Activated CD8-positive, alpha-beta T cell treated with anti-CD3 and anti-CD28 coated beads for 36 hours (primary cell): Measurements from ENCODE around the gene CCDC171. TPM values are rescaled to one million over a fixed set of nuclear protein-coding genes. Genes with fewer than 3 reads are reported as not detected.
A peak's percentile ranks its signal among the peaks of the same experiment; 100 is the strongest.

ENCODE experiments used
- ATAC-seq: fragments of 200-7000 bp; cut with Tn5 transposase; one replicate; pipeline ENCODE4 v1.10.0; 2021; ENCODE audit warnings: mild to moderate bottlenecking, moderate library complexity
- CTCF ChIA-PET: fragments of 350-600 bp; sonication (Branson Sonifier 250); formaldehyde crosslinking; loops from one replicate; lab custom pipeline; 2021; ENCODE audit warnings: antibody characterized with exemption; lab: Charles Lee
- POLR2A ChIA-PET: fragments of 350-600 bp; sonication (Branson Sonifier 250); formaldehyde crosslinking; loops from one replicate; lab custom pipeline; 2021; ENCODE audit warnings: antibody characterized with exemption; lab: Charles Lee
- DNase-seq: peaks from one replicate; pipeline ENCODE4 v3.0.0-alpha.2; 2020
- H3K27ac Mint-ChIP-seq: one replicate; pipeline ENCODE4 v1.8.0; 2021; ENCODE audit warnings: mild to moderate bottlenecking, mixed read lengths
- H3K27me3 Mint-ChIP-seq: one replicate; pipeline ENCODE4 v1.8.0; 2021; ENCODE audit warnings: mixed read lengths
- H3K36me3 Mint-ChIP-seq: one replicate; pipeline ENCODE4 v1.8.0; 2021; ENCODE audit warnings: low read depth, mixed read lengths
- H3K4me1 Mint-ChIP-seq: one replicate; pipeline ENCODE4 v1.8.0; 2021; ENCODE audit warnings: low read depth, mixed read lengths
- H3K4me3 Mint-ChIP-seq: one replicate; pipeline ENCODE4 v1.8.0; 2021; ENCODE audit warnings: mild to moderate bottlenecking, moderate library complexity, mixed read lengths
- H3K9me3 Mint-ChIP-seq: one replicate; pipeline ENCODE4 v1.8.0; 2021; ENCODE audit warnings: mixed read lengths
- intact Hi-C: fragments of 100-400 bp; cut with micrococcal nuclease; formaldehyde crosslinking; loops from one replicate; pipeline ENCODE4 v1.10.0; 2022
- total RNA-seq, 2 experiments: library from RNA; stranded (reverse); gene quantifications; one replicate each; pipeline ENCODE4 v1.2.3, GENCODE V29; 2021
- TF ChIP-seq, protein P1 (sequence below): fragments of 200-600 bp; IDR thresholded peaks from one replicate; pipeline ENCODE4 v1.8.0; 2022; ENCODE audit warnings: antibody characterized with exemption, mild to moderate bottlenecking

Gene CCDC171
- total RNA-seq, 2 experiments from 2014 or later: 2.1 to 2.3 TPM

GRCh38 chr9:15856591-15856990 is 303.7 kb downstream of the CCDC171 start:
- POLR2A ChIA-PET: no interaction called here
- Mint-ChIP-seq H3K9me3 (no peaks in the 10 kb centered on the region), H3K4me1 (no peaks in the 10 kb centered on the region), H3K4me3 (no peak overlapping the region), H3K27ac (no peak overlapping the region), H3K27me3 (no peaks in the 10 kb centered on the region), H3K36me3 (no peaks in the 10 kb centered on the region)
- CTCF ChIA-PET: no interaction called here
- DNase-seq (no peak), ATAC-seq (no peak)
- TF ChIP-seq, protein P1, sequence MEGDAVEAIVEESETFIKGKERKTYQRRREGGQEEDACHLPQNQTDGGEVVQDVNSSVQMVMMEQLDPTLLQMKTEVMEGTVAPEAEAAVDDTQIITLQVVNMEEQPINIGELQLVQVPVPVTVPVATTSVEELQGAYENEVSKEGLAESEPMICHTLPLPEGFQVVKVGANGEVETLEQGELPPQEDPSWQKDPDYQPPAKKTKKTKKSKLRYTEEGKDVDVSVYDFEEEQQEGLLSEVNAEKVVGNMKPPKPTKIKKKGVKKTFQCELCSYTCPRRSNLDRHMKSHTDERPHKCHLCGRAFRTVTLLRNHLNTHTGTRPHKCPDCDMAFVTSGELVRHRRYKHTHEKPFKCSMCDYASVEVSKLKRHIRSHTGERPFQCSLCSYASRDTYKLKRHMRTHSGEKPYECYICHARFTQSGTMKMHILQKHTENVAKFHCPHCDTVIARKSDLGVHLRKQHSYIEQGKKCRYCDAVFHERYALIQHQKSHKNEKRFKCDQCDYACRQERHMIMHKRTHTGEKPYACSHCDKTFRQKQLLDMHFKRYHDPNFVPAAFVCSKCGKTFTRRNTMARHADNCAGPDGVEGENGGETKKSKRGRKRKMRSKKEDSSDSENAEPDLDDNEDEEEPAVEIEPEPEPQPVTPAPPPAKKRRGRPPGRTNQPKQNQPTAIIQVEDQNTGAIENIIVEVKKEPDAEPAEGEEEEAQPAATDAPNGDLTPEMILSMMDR: no peak
- intact Hi-C loops: no loop called here

DNA sequence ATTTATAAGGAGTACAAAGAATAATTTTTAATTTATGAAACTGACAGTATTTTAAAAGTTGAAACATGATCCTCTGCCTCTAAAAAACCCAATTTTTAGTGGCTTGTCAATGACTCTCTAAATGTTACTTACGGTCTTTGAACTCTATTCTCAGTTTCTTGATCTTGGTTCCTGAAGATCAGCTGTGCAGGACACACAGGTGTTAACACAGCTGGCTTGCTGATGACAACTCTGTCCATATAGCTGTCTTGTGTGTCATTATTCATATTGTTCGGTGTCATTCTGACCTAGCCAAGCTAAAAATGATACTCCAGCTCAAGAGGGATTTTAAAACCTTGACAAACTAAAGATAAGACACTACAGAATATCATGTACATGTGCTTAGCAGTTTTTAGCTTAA is 314.5 kb downstream of the CCDC171 start:
- CTCF ChIA-PET: no interaction called here
- Mint-ChIP-seq H3K4me1 (no peaks in the 10 kb centered on the region), H3K36me3 (no peaks in the 10 kb centered on the region), H3K4me3 (no peak overlapping the region), H3K27ac (no peak overlapping the region), H3K27me3 (no peaks in the 10 kb centered on the region), H3K9me3 (no peaks in the 10 kb centered on the region)
- DNase-seq (no peak), ATAC-seq (no peak)
- intact Hi-C loops: no loop called here
- TF ChIP-seq, protein P1: no peak
- POLR2A ChIA-PET: no interaction called here

- ChIA-PET POLR2A (no interaction called here), CTCF (no interaction called here)
- TF ChIP-seq, protein P1: no peak
- Mint-ChIP-seq H3K4me1 (no peaks in the 10 kb centered on the region), H3K27me3 (no peaks in the 10 kb centered on the region), H3K36me3 (no peaks in the 10 kb centered on the region), H3K9me3 (no peaks in the 10 kb centered on the region), H3K4me3 (no peak overlapping the region), H3K27ac (no peak overlapping the region)
- intact Hi-C loops: no loop called here
- DNase-seq (no peak), ATAC-seq (no peak)
Observed at GRCh38 chr9:15867988-15868387, 315.1 kb downstream of the CCDC171 start.

DNA sequence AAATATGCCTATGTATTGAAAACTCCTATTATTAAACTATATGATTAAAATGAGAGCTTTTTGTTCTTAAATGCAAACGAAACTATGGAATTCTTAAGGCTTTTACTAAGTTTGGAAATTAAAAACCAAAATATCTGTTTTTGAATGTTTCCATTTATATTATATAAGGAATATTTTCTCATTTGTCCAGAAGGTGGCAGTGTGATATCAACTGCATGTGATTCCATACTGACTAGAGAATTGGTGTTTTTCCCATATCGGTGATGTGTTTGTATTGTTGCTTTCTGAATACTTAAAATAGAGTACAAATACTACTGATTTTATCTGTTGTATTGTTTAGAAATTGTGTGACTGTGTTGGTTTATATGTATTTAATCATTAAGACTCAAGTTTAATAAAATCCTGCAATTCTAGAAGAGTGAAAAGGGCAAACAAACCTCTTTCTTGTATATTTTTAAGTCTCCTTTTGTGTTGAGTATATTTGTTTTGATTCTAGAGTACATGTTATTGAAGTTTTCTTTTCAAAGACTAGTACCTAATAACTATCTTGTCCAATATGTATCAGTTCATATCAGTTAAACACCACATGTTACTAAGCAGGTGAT is 320.8 kb downstream of the CCDC171 start:
- Mint-ChIP-seq H3K9me3 (no peaks in the 10 kb centered on the region), H3K4me1 (no peaks in the 10 kb centered on the region), H3K27me3 (no peaks in the 10 kb centered on the region), H3K4me3 (no peak overlapping the region), H3K36me3 (no peaks in the 10 kb centered on the region), H3K27ac (no peak overlapping the region)
- ATAC-seq: no peak
- CTCF ChIA-PET: interaction anchor here (0.9 to 1.0 kb wide), 5 partner anchors 11 to 268 kb away, joined by 3 to 6 read pairs (median 4); no protein-coding TSS in a partner anchor
- TF ChIP-seq, protein P1: peak; percentile 65
- POLR2A ChIA-PET: interaction anchor here (1.3 kb wide), 1 partner anchor 11 kb away, joined by 3 read pairs; no protein-coding TSS in a partner anchor
- no peak for DNase-seq
- intact Hi-C loops: loop anchor here (5.0 kb wide), 1 partner anchor 259 kb away; no protein-coding TSS in a partner anchor

- no peak for ATAC-seq
- Mint-ChIP-seq H3K27ac (no peak overlapping the region), H3K27me3 (no peaks in the 10 kb centered on the region), H3K9me3 (no peaks in the 10 kb centered on the region), H3K36me3 (no peaks in the 10 kb centered on the region), H3K4me3 (no peak overlapping the region), H3K4me1 (no peaks in the 10 kb centered on the region)
- CTCF ChIA-PET: no interaction called here
- TF ChIP-seq, protein P1: no peak
- DNase-seq: no peak
- POLR2A ChIA-PET: no interaction called here
- intact Hi-C loops: no loop called here
Observed at GRCh38 chr9:15882328-15882727, 329.5 kb downstream of the CCDC171 start.
